DOHH2 (cell line): ENCODE data around the gene LAMC3.

ENCODE experiments used
- CTCF ChIP-seq: fragments of 200-600 bp; sonication (generic); IDR thresholded peaks from one replicate; pipeline ENCODE4 v1.5.1; 2014; ENCODE audit warnings: antibody characterized with exemption, mild to moderate bottlenecking, low read depth, low read length; ENCODE audit not compliant: poor library complexity, severe bottlenecking
- EZH2phosphoT487 ChIP-seq: fragments of 200-600 bp; sonication (generic); IDR thresholded peaks from 2 replicates; pipeline ENCODE4 v1.6.1; 2017; ENCODE audit warnings: borderline replicate concordance, mild to moderate bottlenecking, antibody characterized with exemption, low read length, moderate library complexity, mixed read lengths

GRCh38 chr9:131060900-131061630, 52.1 kb downstream of the LAMC3 start:
- TF ChIP-seq CTCF = no peak
- TF ChIP-seq EZH2phosphoT487 = no peak
